ENCODE results near the gene KCNMB1.

The KCNMB1 gene

GRCh38 chr5:170327829-170328228 lies 61.3 kb downstream of the KCNMB1 start:
- Histone ChIP-seq H3K4me1 (ENCODE audit: control insufficient read depth in 5 of 5, insufficient read depth in 5 of 5, low read length in 5 of 5) (peaks cover 9 to 39% (median 18%) of the 10 kb centered on the region in 5 donors), H3K4me3 (ENCODE audit: low read depth in 1 of 5, low read length in 5 of 5) (no peak overlapping the region), H3K36me3 (ENCODE audit: control insufficient read depth in 5 of 5, insufficient read depth in 5 of 5, low read length in 5 of 5) (no peaks in the 10 kb centered on the region), H3K27me3 (ENCODE audit: control insufficient read depth in 5 of 5, insufficient read depth in 4 of 5, low read length in 5 of 5) (no peaks in the 10 kb centered on the region), H3K9ac (ENCODE audit: low read length in 5 of 5) (no peak overlapping the region), H3K9me3 (ENCODE audit: control insufficient read depth in 5 of 5, low read length in 5 of 5) (no peaks in the 10 kb centered on the region), H3K27ac (ENCODE audit: low read depth, low read length) (no peak overlapping the region)

DNA sequence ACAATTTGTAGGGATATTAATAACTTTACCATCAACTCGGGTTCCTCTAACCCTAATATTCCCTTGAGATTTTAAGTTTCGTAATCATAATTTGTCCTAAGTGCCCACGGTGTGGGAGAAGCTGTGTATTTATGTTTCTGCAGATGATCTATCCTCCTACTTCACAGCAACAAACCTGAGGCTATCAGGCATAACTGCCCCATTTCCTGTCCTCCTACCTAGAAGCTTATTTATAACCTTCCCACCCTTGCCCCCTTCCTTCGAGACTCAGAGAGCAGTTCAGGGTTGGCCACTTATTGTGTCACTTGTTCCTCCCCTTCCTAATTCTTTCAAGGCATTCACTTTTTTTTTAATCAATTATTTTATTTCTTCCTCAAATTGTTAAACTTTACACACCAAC lies 62.0 kb downstream of the KCNMB1 start:
- Histone ChIP-seq H3K9me3 (ENCODE audit: control insufficient read depth in 5 of 5, low read length in 5 of 5) (no peaks in the 10 kb centered on the region), H3K9ac (ENCODE audit: low read length in 5 of 5) (no peak overlapping the region), H3K36me3 (ENCODE audit: control insufficient read depth in 5 of 5, insufficient read depth in 5 of 5, low read length in 5 of 5) (no peaks in the 10 kb centered on the region), H3K4me1 (ENCODE audit: control insufficient read depth in 5 of 5, insufficient read depth in 5 of 5, low read length in 5 of 5) (peaks cover 9 to 37% (median 18%) of the 10 kb centered on the region in 5 donors), H3K27ac (ENCODE audit: low read depth, low read length) (no peak overlapping the region), H3K27me3 (ENCODE audit: control insufficient read depth in 5 of 5, insufficient read depth in 4 of 5, low read length in 5 of 5) (no peaks in the 10 kb centered on the region), H3K4me3 (ENCODE audit: low read depth in 1 of 5, low read length in 5 of 5) (no peak overlapping the region)

All from subcutaneous abdominal adipose tissue (tissue), 5 donors.